H1 (cell line): ENCODE results near the gene RASGEF1C. TPM values are rescaled to one million over a fixed set of nuclear protein-coding genes. Genes with fewer than 3 reads are reported as not detected.
A peak's percentile ranks its signal among the peaks of the same experiment; 100 is the strongest.

Experiments used
- CTCF ChIA-PET: fragments of 300-600 bp; sonication (Branson Sonifier 250); formaldehyde crosslinking; loops from one replicate; lab custom pipeline; 2021; ENCODE audit not compliant: partially characterized antibody; lab: Charles Lee
- POLR2A ChIA-PET: fragments of 300-600 bp; sonication (Branson Sonifier 250); formaldehyde crosslinking; loops from one replicate; lab custom pipeline; 2021; ENCODE audit warnings: inconsistent platforms; ENCODE audit not compliant: partially characterized antibody; lab: Charles Lee
- DNase-seq, 2 experiments: peaks; one replicate each; pipeline versions ENCODE4 v3.0.0 to v3.0.0-alpha.2; 2010 to 2022; ENCODE audit warnings: low spot score in 2 of 2, low read depth in 1 of 2, mixed read lengths in 1 of 2
- FAIRE-seq: peaks from 2 replicates; lab custom pipeline; 2011; peaks lifted over from hg19 to GRCh38; lab: Jason Lieb, UNC
- H2AFZ ChIP-seq: 2 replicates; pipeline ENCODE4 v1.8.1; 2012; ENCODE audit warnings: low read length, inconsistent platforms
- H2AK5ac ChIP-seq: 2 replicates; pipeline ENCODE4 v1.6.1; 2013; ENCODE audit warnings: low read depth, low read length
- H2BK120ac ChIP-seq: replicated peaks from 2 replicates; pipeline ENCODE3; 2013; ENCODE audit warnings: low read depth, low read length, inconsistent platforms
- H2BK12ac ChIP-seq: 2 replicates; pipeline ENCODE4 v1.6.1; 2013; ENCODE audit warnings: low read depth, low read length
- H2BK15ac ChIP-seq: 2 replicates; pipeline ENCODE4 v1.6.1; 2013; ENCODE audit warnings: low read length
- H2BK20ac ChIP-seq: 2 replicates; pipeline ENCODE4 v1.6.1; 2013; ENCODE audit warnings: low read length
- H2BK5ac ChIP-seq: 2 replicates; pipeline ENCODE4 v1.6.1; 2013; ENCODE audit warnings: low read depth, low read length
- H3K14ac ChIP-seq: 2 replicates; pipeline ENCODE4 v1.6.1; 2013; ENCODE audit warnings: inconsistent platforms; ENCODE audit not compliant: insufficient read length
- H3K18ac ChIP-seq: 2 replicates; pipeline ENCODE4 v1.6.1; 2013; ENCODE audit warnings: low read length; ENCODE audit errors: extremely low read depth
- H3K23ac ChIP-seq: 2 replicates; pipeline ENCODE4 v1.6.1; 2013; ENCODE audit warnings: inconsistent platforms; ENCODE audit not compliant: insufficient read length
- H3K23me2 ChIP-seq: 2 replicates; pipeline ENCODE4 v1.6.1; 2013; ENCODE audit warnings: low read depth, low read length
- H3K27ac ChIP-seq: 2 replicates; pipeline ENCODE4 v1.6.1; 2011; ENCODE audit warnings: low read depth, low read length, inconsistent platforms
- H3K27me3 ChIP-seq, 4 experiments: replicated peaks in 1 of 4; 1 replicate in 1 of 4; 2 replicates in 3 of 4; pipeline versions ENCODE4 v1.6.1 to v1.8.1; 2011 to 2013; ENCODE audit warnings: low read length in 3 of 4, mild to moderate bottlenecking in 3 of 4, inconsistent platforms in 2 of 4, mixed read lengths in 2 of 4, moderate library complexity in 1 of 4; ENCODE audit not compliant: control insufficient read depth in 3 of 4, insufficient read depth in 3 of 4; ENCODE audit errors: extremely low read depth in 1 of 4
- H3K36me3 ChIP-seq, 4 experiments: 2 replicates each; pipeline versions ENCODE4 v1.6.1 to v1.8.1; 2011 to 2013; ENCODE audit warnings: mild to moderate bottlenecking in 4 of 4, low read length in 3 of 4, moderate library complexity in 2 of 4, control low read depth in 1 of 4, inconsistent platforms in 1 of 4; ENCODE audit not compliant: insufficient read depth in 4 of 4, control insufficient read depth in 2 of 4
- H3K4ac ChIP-seq: replicated peaks from 2 replicates; pipeline ENCODE3; 2013; ENCODE audit warnings: low read length, low read depth, mixed read lengths, inconsistent platforms; ENCODE audit not compliant: insufficient read length
- H3K4me1 ChIP-seq, 4 experiments: replicated peaks in 1 of 4; 1 replicate in 1 of 4; 2 replicates in 3 of 4; pipeline versions ENCODE4 v1.6.1 to v1.8.1; 2011 to 2013; ENCODE audit warnings: low read length in 3 of 4, inconsistent platforms in 2 of 4, mixed read lengths in 1 of 4; ENCODE audit not compliant: insufficient read depth in 4 of 4, control insufficient read depth in 3 of 4
- H3K4me2 ChIP-seq, 2 experiments: 2 replicates each; pipeline versions ENCODE4 v1.6.1 to v1.8.1; 2011 to 2013; ENCODE audit warnings: low read depth in 2 of 2, low read length in 2 of 2, control low read depth in 1 of 2, inconsistent platforms in 1 of 2, mild to moderate bottlenecking in 1 of 2; ENCODE audit not compliant: insufficient read depth in 1 of 2
- H3K4me3 ChIP-seq, 4 experiments: fragments of 200-600, 300-600 bp in 1 of 4; sonication (generic), shearing (Covaris generic), sonication (Bioruptor Twin) in 1 of 4; 2 replicates each; pipeline versions ENCODE4 v1.5.1 to v1.8.1; 2011 to 2016; ENCODE audit warnings: low read length in 4 of 4, low read depth in 3 of 4, control low read depth in 2 of 4, inconsistent platforms in 2 of 4, mild to moderate bottlenecking in 2 of 4, mixed read lengths in 1 of 4, moderate library complexity in 1 of 4; ENCODE audit not compliant: insufficient read depth in 2 of 4; ENCODE audit errors: extremely low read depth in 1 of 4
- H3K56ac ChIP-seq: replicated peaks from 2 replicates; pipeline ENCODE3; 2013; ENCODE audit warnings: low read depth, mild to moderate bottlenecking, mixed read lengths, low read length, inconsistent platforms; ENCODE audit not compliant: insufficient read length
- H3K79me1 ChIP-seq: 2 replicates; pipeline ENCODE4 v1.6.1; 2013; ENCODE audit warnings: low read depth, low read length, control low read depth
- H3K79me2 ChIP-seq, 2 experiments: 2 replicates each; pipeline versions ENCODE4 v1.6.1 to v1.8.1; 2012 to 2013; ENCODE audit warnings: low read length in 2 of 2, mild to moderate bottlenecking in 2 of 2, inconsistent platforms in 1 of 2; ENCODE audit not compliant: insufficient read depth in 2 of 2, control insufficient read depth in 1 of 2
- H3K9ac ChIP-seq, 4 experiments: replicated peaks in 1 of 4; 1 replicate in 1 of 4; 2 replicates in 3 of 4; pipeline versions ENCODE4 v1.6.1 to v1.8.1; 2011 to 2013; ENCODE audit warnings: low read depth in 3 of 4, low read length in 3 of 4, control low read depth in 2 of 4, mild to moderate bottlenecking in 2 of 4, moderate library complexity in 2 of 4, inconsistent platforms in 1 of 4; ENCODE audit errors: extremely low read depth in 1 of 4
- H3K9me3 ChIP-seq, 2 experiments: 2 replicates each; pipeline versions ENCODE4 v1.6.1 to v1.8.1; 2012 to 2013; ENCODE audit warnings: mild to moderate bottlenecking in 2 of 2, moderate library complexity in 2 of 2, control low read depth in 1 of 2, inconsistent platforms in 1 of 2, low read depth in 1 of 2, low read length in 1 of 2, mixed read lengths in 1 of 2; ENCODE audit not compliant: insufficient read depth in 2 of 2
- H4K20me1 ChIP-seq, 2 experiments: replicated peaks in 1 of 2; 2 replicates each; pipeline versions ENCODE3 to v1.8.1; 2011 to 2013; ENCODE audit warnings: inconsistent platforms in 2 of 2, low read length in 2 of 2, mild to moderate bottlenecking in 1 of 2; ENCODE audit not compliant: insufficient read depth in 2 of 2, control insufficient read depth in 1 of 2
- H4K5ac ChIP-seq: 2 replicates; pipeline ENCODE4 v1.6.1; 2013; ENCODE audit warnings: low read length, low read depth, mixed read lengths, inconsistent platforms; ENCODE audit not compliant: insufficient read length
- H4K8ac ChIP-seq: 2 replicates; pipeline ENCODE4 v1.8.0; 2013; ENCODE audit warnings: mild to moderate bottlenecking, moderate library complexity, low read length, inconsistent platforms; ENCODE audit not compliant: insufficient read depth; ENCODE audit errors: extremely low read depth
- H4K91ac ChIP-seq: replicated peaks from 2 replicates; pipeline ENCODE3; 2013; ENCODE audit warnings: low read length, mixed read lengths, inconsistent platforms; ENCODE audit not compliant: insufficient read length
- ASH2L ChIP-seq: fragments of 200-600, 300-600 bp; sonication (generic); IDR thresholded peaks from one replicate; pipeline ENCODE4 v1.7.1; 2017; ENCODE audit warnings: low read length
- BRCA1 ChIP-seq: IDR thresholded peaks from 2 replicates; pipeline ENCODE4 v1.6.1; 2012; ENCODE audit warnings: low read depth, low read length, improper control_type of control experiment
- CEBPB ChIP-seq: IDR thresholded peaks from 2 replicates; pipeline ENCODE4 v1.6.1; 2012; ENCODE audit warnings: low read depth, low read length
- CREB1 ChIP-seq: IDR thresholded peaks from 2 replicates; pipeline ENCODE4 v1.6.1; 2012; ENCODE audit warnings: inconsistent platforms
- HDAC2 ChIP-seq, 2 experiments: fragments of 300-600 bp in 1 of 2; sonication (generic) in 1 of 2; IDR thresholded peaks; 2 replicates each; pipeline ENCODE4 v1.6.1; 2011 to 2012; ENCODE audit warnings: low read depth in 2 of 2, low read length in 2 of 2, mild to moderate bottlenecking in 2 of 2, moderate library complexity in 2 of 2, borderline replicate concordance in 1 of 2, inconsistent platforms in 1 of 2
- RAD21 ChIP-seq, 2 experiments: IDR thresholded peaks in 1 of 2; conservative IDR thresholded peaks in 1 of 2; 2 replicates each; pipeline ENCODE4 v1.6.1; 2011; ENCODE audit warnings: low read depth in 2 of 2, low read length in 2 of 2, improper control_type of control experiment in 1 of 2, inconsistent platforms in 1 of 2, mild to moderate bottlenecking in 1 of 2, moderate library complexity in 1 of 2
- RBBP5 ChIP-seq: IDR thresholded peaks from 2 replicates; pipeline ENCODE4 v1.7.1; 2012; ENCODE audit warnings: low read depth, mild to moderate bottlenecking, inconsistent platforms, low read length, moderate library complexity, borderline replicate concordance
- SAP30 ChIP-seq: fragments of 300-600 bp; sonication (generic); IDR thresholded peaks from 2 replicates; pipeline ENCODE4 v1.7.1; 2012; ENCODE audit warnings: low read length, moderate library complexity, mild to moderate bottlenecking, inconsistent platforms; ENCODE audit not compliant: insufficient read depth, insufficient replicate concordance
- SP4 ChIP-seq: IDR thresholded peaks from 2 replicates; pipeline ENCODE4 v1.6.1; 2012; ENCODE audit warnings: low read length, inconsistent platforms
- WGBS, 2 experiments: shearing (Covaris generic) in 1 of 2; methylation state at CpG; one replicate each; pipeline versions ENCODE4 v1.1.6 to v1.1.7; 2013 to 2015; ENCODE audit warnings: low lambda C conversion rate in 2 of 2, mixed read lengths in 2 of 2, inconsistent platforms in 1 of 2, low coverage in 1 of 2, missing lambda C conversion rate in 1 of 2; ENCODE audit not compliant: insufficient replicate concordance in 2 of 2, insufficient coverage in 1 of 2, insufficient read length in 1 of 2; ENCODE audit errors: extremely low coverage in 1 of 2, missing lambda C conversion rate in 1 of 2; 5-methylcytosine and 5-hydroxymethylcytosine counted together
- polyA plus RNA-seq, 7 experiments: library from polyadenylated mRNA; depleted of rRNA in 3 of 7; stranded (reverse) in 5 of 7; unstranded in 2 of 7; fragments of >200 nt in 5 of 7; fragments of 200-250 nt in 2 of 7; gene quantifications; 1 replicate in 5 of 7; 2 replicates in 1 of 7; 4 replicates in 1 of 7; pipeline versions ENCODE4 v1.2.1 to v1.2.3, GENCODE V29; 2011 to 2013; ENCODE audit warnings: missing spikeins in 2 of 7, mixed read lengths in 2 of 7
- total RNA-seq: library from RNA; stranded (reverse); fragmentation: NEBNext Ultra II Directional; extraction: Animal tissue kit (Norgen Biotek cat#: 25700); gene quantifications from 2 replicates; pipeline ENCODE4 v1.2.1, GENCODE V29; 2021

RASGEF1C gene
- total and polyA plus RNA-seq, 2 of the 8 experiments (the other 6 are each of a cell fraction or from before 2014, with no cell fraction given) = 0.26 to 0.61 TPM

DNA sequence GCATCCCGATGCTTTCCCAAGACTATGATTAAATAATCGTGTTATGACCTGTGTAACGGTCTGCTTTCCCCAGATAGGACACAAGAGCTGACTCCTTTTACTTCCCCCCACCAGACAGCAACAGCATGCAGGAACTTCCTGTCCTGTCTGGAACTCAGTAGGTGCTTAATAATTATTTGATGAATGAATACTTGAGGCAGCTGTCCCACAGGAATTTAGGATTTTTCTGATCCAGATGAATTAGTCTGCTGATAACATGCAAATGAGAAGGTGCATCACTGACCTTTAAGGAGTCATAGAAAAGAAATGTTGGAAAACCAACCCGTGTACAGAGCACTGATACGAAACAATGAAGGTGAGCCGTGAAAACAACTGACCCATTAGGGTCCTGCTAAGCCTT is 149.7 kb downstream of the RASGEF1C start:
- Histone ChIP-seq H3K9ac (no peak overlapping the region), H3K27ac (no peak overlapping the region), H2BK12ac (no peak overlapping the region), H3K18ac (no peak overlapping the region), H4K91ac (no peak overlapping the region), H3K4me2 (peak overlapping the region in 1 of 2 experiments; percentile 11; a peak in 1 of 4 replicates), H2AK5ac (no peak overlapping the region), H4K5ac (no peak overlapping the region), H3K79me2 (peaks cover 19 to 96% of the 10 kb centered on the region in 2 experiments), H3K23ac (no peak overlapping the region), H3K9me3 (no peaks in the 10 kb centered on the region), H2BK5ac (peak overlapping the region; percentile 18; the same call in 1 of the 2 replicates), H3K4me3 (no peak overlapping the region), H2BK120ac (no peak overlapping the region), H4K20me1 (peaks cover 2 to 15% of the 10 kb centered on the region in 2 experiments), H4K8ac (no peak overlapping the region), H3K36me3 (no peaks in the 10 kb centered on the region), H3K4me1 (peaks cover 6 to 32% (median 27%) of the 10 kb centered on the region in 4 experiments), H3K27me3 (no peaks in the 10 kb centered on the region), H3K4ac (no peak overlapping the region), H3K23me2 (no peaks in the 10 kb centered on the region), H2BK15ac (0 out of 2 replicates have a peak overlapping the region, but pooled peaks have one; percentile 49), H3K14ac (no peak overlapping the region), H2AFZ (no peak overlapping the region), H2BK20ac (no peak overlapping the region), H3K56ac (no peak overlapping the region), H3K79me1 (peaks cover 11% of the 10 kb centered on the region)
- CTCF ChIA-PET = interaction anchor here (0.7 to 1.8 kb wide), 2 partner anchors 25 to 32 kb away, joined by 3 read pairs; no protein-coding TSS in a partner anchor
- POLR2A ChIA-PET = interaction anchor here (0.6 to 1.3 kb wide), 4 partner anchors 9 to 110 kb away, joined by 3 to 5 read pairs (median 4); no protein-coding TSS in a partner anchor
- DNase-seq (no peak), FAIRE-seq (no peak)
- WGBS, 2 experiments = 91% methylated on average over 6 of the region's 6 CpGs; no CpG with 5 or more reads in 1 of the 2 experiments
- TF ChIP-seq HDAC2 (IDR thresholded peaks at IDR 0.05; ENCODE audit: borderline replicate concordance in 1 of 2, low read depth in 2 of 2, low read length in 2 of 2) = no peak
- no peak for TF ChIP-seq RAD21 (IDR thresholded peaks at IDR 0.05 in 1 of 2, conservative IDR thresholded peaks at IDR 0.05 in 1 of 2; ENCODE audit: low read depth in 2 of 2, low read length in 2 of 2)
- no peak for TF ChIP-seq BRCA1
- TF ChIP-seq SAP30 = no peak
- TF ChIP-seq CEBPB = no peak
- no peak for TF ChIP-seq SP4
- no peak for TF ChIP-seq CREB1
- TF ChIP-seq RBBP5 = no peak
- no peak for TF ChIP-seq ASH2L
